ENCODE data around the gene DLG2.
"Not testable (repeated sequence)": the region's sequence is repeated elsewhere in the genome, so short reads cannot be mapped to it uniquely, and the experiment has no call there.

DLG2 gene

DNA sequence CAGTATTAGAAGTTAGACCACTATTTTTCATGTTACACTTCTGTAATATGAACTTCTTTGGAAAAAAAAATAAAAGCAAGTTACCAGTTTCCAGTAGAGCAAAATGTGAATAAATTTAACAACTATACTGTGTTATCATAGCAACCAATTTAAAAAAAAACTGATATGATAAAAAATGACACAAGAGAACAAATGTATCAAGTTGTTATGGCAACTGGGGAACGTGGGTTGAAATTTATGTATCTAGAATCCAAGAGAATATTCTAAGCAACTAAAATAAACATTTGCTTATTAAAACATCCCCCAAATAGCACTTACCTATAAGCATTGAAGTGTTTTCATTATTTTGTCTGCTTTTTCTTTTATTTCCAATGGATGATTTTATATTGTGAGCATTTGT lies 442.4 kb downstream of the DLG2 start:
- no peak for DNase-seq

DNA sequence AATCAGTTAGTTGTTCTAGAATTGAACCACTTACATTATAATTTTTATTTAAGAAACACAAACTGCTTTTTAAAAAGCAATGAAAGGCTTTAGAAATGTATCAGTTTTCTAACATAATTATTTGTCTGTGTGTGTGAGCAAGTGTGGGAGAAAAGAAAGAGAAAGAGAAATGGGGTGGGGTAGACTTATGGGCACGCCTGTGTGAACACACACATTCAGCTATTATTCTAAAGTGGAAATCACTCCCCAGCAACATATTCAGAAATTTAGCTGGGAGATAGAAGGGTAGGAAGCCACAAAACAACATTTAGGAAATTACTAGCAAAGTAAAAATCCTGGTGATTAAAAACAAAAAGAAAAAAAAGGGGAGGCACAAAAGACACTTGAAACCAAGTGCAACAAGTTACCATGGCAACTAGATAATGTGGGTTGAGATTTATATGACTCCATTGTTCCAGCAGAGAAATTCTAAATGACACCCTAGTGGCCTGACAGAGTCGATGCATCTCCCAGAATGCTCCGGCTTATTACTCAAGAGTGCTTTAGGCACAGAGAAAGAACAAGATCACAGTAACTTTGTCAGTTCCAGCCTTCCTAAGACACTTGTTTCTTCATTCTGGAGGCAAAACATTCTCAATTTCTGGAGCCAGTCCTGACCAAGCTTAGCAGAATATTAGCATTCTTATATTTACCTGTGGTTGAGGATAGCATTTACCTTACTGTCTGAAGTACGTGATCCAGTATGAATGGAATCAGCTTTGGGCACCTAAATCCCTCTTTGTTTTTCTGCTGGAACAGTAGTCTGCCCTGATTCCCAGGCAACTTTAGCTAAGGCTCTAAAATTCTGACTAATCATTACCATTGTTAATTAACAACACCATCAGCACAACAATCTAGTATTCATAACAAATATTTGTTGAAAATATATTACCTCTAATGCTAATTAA lies 444.4 kb downstream of the DLG2 start:
- no peak for DNase-seq

DNA sequence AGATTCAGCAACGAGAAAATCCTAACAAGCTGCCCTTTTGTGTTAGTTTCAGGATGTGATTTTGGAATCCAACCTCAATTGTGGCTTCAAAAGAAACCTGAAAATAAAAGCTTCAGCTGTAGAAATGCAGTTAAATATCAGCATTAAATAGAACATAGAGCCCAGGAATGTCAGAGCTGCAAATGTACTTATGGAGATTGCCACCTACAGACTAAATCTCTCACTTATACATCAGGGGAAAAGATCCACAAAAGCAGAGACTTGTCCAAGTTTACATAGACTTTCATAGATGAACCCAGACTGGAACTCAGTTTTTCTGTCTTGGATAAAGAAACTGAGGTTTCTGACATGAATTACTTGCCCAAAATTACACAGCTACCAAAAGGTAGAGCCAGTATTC lies 446.6 kb downstream of the DLG2 start:
- no peak for DNase-seq

DNA sequence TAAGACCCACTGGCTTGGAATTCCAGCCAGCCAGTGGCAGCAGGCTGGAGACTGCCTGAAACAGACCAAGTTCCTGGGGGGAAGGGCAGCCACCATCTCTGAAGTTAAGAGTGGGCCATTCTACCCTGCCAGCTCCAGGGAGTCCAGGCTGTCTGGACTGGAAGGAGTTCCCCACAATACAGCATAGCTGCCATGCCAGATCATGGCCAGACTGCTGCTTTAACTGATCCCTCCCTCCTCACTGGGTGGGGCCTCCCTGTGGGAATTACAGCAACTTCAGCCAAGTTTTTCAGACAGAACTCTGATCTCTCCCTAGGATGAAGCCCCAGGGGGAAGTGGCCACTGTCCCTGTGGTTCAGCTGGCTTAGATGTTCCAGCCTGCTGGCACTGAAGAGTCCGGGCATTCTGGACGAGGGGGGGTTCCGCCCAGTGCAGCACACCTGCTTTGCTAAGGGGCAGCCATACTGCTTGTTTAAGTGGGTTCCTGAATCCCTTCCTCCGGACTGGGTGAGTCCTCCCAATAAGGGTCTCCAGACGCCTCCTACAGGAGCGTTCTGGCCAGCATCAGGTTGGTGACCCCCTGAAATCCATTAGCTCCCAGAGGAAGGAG lies 455.4 kb downstream of the DLG2 start:
- DNase-seq: no peak

DNA sequence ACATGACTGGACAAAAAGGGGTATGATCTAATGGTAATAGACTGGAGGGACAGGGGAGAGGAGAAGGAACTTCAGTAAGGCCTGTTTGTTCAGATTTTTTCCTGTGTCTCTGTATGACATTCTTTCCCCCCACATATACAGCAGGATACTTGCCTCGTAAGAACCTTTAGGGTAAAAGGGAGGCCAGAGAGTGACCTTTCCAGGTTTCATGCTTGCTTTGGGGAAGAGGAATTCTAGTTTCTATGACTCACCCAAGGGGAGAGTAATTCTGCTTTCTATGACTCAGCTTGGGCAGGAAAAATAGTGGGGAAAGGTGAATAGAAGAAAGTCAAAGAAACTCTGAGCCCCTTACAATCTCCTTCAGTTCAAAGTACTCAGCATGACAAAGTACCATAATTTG lies 457.0 kb downstream of the DLG2 start:
- DNase-seq: no peak

DNA sequence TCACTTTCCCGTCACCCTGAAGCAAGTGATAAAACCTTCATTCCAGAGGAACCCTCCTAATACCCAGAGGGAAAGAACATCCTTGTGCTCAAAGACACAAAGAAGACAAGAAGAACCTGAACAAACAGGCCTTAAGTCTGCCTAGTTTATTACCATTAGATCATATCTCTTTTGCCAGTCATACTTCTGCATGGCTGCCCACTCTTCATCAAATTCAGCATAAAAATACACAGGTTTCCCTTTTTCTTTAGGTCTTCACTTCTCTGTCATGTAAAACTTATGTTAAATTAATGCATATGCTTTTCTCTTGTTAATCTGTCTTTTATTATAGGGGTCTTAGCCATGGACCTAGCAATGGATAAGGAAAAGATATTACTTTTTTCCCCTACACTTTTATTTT lies 459.7 kb downstream of the DLG2 start:
- no peak for DNase-seq

DNA sequence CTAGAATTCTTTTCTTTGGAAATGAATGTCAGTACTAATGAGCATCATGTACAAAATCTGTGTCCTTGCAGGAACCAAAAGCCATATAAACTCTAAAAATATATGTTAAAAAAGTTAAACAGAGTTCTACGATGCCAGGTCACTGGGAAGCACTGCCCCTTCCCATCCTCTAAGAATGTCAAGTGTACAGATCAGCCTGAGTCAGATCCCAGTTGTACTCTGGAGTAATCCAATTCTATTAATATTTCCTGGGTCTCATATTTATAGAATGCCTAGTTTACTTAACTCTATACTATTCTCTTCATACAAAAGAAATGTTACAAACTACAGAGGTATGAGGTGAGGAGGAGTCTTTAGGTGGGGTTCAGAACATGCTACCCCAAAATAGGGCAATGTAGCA lies 460.1 kb downstream of the DLG2 start:
- no peak for DNase-seq

DNA sequence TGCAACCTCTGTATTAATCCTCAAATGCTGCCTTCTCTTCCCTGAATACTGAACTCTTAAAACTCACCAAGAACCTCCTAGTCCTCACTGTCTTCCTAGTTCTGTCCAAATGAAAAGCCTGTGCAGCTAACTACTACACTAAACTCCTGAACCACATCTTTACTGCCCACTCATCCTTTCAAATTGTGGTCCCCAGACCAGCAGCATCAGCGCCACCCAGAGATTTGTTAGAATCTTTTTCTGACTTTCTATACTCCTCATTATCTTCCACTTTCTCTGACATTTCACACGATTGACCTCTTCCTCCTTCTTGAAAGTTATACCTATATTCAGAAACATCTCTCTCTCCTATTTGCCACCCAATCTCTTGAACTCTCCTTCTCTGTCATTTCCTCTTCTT lies 461.3 kb downstream of the DLG2 start:
- no peak for DNase-seq

DNA sequence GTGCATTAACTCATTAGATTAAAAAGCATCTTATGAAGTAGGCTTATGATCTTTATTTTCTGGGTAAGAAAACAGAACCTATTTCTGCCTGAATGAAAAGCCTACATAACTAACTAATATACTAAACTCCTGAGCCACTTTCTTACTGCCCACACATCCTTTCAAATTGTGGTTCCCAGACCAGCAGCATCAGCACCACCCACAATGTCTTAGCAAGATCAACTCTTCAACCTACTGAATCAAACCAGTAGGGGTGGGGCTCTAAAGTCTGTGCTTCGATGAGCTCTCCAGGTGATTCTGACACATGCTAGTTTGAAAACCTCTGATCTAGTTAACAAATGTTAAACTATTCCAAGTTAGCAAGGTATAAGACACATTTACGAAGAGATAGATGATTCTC lies 462.4 kb downstream of the DLG2 start:
- no peak for DNase-seq

DNA sequence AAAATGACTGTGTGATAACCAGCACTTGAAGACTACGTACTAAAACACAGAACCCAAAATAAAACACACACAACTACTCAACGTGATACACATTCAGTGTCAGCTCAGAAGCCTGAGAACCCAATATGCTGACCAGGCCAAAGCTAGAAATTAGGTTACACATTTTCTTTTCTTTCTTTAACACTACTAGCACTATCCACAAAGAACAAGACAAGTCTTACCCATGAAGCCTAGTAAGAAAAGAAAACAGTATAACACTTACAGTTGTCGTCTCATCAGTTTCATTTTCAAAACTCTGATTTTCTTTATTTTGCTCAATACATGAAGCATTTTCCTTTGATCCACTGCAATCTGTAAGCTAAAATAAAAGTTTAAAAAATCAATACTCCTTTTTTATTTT lies 472.9 kb downstream of the DLG2 start:
- no peak for DNase-seq

DNA sequence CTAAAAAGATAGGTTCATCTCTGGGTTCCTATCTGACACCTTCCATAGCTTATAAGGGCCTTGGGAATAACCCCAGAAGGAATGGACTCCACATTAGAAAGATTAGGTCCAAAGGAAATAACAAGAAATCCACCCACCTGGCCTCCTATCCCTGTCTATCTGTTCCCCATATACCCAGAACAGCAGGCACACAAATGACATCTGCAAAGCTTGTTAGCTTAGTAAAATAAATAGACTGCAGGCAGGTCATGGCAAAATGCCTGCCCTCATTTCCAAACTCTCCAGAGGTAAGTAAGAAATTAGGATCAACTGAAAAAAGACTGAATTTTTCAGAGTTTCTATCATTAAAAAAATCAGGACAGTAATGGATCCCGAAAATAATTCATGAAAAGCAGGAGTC lies 489.5 kb downstream of the DLG2 start:
- DNase-seq: no peak

DNA sequence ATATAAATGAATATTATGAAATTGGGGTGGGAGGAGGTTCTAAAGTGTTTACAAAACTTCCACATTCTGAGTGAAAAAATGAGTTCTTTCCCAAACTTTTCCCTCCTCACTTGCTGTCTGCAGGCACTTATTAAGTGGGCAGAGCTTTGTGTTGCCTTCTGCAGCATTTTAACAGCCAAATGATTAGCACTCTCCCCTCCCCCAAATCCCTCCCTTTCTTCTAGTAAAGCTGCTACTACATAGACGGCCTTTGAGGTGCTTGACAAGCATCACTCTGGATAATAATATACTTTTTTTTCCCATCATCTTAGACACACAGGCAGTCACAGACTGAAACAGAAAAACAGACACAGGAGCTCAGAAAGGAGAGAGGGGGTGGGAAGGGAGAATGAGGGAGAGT lies 493.5 kb downstream of the DLG2 start:
- no peak for DNase-seq

DNA sequence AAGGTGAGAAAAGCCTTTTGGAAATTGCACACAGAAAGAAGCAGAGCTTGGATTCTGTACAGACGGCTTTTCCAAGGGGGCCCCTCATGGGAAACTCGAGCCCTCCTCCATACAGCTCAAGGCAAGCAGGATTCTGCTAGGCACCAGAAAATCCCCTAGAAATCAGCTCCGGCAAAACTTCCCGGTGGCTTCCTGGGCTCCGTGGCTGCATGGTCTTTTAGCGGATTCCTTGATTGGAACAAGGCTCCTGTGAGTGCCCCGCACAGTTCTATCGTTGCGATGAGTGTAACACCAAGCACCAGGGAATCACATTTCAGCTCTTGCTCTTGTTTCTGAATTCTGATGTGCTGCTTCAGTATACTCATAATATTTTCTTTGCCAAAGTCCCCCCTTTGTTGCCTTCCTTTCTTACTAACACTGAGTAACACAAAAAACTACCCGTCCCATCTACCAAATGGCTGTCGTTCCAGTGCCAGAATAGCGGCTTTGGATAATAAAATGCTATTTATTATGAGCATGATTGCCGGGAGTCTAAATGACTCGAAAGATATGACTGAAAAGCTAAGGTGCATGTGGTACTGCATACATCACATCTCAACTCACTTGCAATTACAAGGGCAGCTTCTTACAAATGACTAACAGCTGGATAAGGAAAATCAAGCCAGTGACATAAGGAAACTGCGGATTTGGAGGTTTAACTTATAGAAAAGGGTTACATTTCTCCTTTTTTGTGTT lies 494.1 kb downstream of the DLG2 start:
- DNase-seq: no peak

DNA sequence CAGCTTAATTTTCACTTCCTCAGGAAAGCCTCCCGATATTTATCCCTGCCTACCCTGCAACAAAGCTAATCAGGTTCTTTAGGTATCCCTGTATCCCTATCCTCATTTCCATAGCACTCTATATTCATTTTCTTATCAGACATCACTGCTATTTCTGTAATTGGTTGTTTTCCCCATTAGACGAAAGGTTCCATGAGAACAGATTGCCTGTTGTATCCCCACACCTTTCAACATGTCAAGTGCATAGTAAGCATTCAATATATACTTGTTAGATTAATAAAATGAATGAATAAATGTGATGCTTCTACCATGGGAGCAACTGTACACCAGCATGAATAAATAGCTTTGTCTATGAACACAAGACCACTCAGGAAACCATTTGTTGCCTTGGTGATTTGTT lies 499.8 kb downstream of the DLG2 start:
- no peak for DNase-seq

DNA sequence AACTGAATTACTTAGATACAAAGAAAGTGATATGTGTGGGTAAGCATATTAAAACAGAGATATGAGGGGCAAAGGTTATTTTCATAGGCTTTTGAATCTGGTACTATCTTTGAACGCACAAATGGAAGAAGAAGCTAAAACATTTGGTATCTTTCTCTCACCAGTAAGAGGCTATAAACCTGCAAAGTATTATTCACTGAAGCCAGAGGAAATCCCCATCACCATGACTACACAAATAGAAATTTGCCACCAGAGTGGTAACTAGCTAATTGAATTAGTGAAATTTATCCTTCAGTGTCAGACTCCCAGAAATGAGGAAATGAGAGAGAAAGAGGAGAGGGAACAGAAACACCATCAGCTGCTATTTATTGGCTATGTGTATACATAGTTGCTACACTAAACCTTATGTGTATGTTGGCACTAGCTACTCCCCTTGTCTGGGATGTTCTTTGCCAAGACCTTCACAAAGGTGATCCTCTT lies 503.4 kb downstream of the DLG2 start:
- DNase-seq: no peak

DNA sequence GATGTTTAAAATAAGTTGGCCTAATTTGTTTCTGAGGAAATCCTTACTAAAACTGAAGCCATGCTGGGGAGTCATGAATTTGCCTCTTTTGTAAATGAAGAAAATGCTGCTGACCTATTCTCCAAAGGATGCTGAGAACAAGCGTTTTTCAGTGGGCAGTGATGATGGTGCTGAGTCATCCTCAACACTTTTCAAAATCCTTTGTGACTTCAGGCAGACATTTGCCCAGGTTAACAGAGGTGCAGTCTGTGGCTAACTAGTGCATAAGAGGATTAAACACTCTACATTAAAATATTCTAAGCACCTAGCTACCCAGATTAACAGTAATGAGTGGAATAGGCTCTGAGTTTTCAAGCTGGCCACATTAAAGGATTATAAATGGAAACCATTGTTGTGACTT lies 509.0 kb downstream of the DLG2 start:
- no peak for DNase-seq

DNA sequence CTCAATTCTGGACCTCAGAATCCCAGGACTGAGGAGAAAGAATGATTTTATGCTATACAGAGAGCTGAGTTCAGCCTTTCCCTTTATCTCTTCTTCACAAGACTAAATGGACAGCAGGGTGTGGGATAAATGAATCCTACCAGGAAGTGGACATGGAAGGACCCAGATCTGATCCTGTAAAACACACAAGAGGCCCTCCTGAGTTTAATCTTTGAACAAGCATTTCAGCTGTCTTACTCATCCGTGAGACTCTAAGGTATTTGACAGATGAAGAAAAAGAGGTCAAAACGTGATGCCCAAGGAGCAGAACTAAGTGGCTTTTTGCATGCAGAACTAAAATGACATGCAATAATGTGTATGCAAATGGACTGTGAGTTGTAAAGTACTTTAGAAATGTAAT lies 511.3 kb downstream of the DLG2 start:
- DNase-seq: no peak

DNA sequence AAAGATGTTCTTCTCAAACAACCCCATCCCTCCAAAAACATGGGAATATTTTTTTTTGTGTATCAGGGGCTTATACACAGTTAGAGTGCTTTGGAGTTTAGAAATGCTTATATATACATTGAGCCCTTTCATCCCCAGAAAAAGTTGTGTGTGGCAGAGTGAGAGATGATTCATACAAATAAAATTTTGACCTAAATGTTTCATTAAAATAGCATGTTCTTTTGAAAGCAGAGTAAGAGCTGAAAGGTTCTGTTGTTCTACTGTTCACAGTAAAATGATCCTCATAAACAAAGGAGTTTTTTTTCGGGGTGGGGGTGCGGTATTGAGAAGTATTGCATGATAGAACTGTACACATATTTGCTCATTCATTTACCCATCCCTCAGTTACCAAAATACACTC lies 512.4 kb downstream of the DLG2 start:
- DNase-seq: no peak

DNA sequence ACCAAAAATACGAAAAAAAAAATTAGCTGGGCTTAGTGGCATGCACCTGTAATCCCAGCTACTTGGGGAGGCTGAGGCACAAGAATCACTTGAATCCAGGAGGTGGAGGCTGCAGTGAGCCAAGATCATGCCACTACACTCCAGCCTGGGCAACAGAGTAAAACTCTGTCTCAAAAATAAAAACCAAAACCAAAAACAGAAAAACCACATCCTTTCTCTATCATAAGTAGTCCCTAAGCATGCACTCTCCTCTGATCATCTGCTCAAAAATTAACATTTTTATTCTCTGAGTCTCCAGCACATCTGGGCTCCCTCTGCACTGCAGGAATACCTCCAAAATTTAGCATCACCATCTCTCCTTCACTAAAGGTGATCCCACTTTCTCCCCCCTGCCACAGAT lies 516.9 kb downstream of the DLG2 start:
- DNase-seq: not testable (repeated sequence)

DNA sequence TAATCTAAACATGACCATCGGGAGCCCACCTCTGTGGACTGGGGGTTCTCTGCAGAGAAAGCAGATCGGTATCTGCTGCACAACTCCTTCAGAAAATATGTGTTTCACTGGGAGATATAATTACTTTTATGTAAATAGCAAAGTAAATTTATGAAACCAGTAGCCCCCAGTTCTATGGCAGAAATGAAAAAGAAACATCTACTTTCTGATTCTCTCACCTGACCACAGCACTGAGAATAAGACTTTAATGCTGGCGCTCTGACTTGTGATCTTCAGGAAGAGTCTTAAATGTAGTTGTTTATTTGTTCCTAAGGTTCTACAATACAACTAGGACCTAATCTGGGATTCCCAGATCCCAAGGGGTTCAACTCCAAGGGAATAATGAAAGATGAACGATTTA lies 518.0 kb downstream of the DLG2 start:
- DNase-seq: no peak

DNA sequence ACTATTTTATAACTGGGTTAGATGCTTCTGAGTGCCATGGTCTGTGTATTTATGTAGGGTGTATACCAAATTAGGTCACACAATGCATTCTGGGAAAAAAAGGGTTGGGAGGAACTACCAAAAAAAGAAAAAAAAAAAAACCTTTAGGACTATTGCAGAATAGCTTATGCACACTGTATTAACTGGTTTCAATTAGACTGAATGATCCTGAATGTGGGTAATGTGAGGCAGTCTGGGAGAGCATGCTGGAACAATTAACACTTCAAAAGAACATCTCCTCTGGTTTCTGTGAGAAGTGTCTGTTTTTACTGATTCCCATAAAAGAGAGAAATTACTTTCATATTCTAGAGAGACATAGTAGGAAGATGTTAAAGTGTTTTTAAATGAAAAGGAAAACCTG lies 521.3 kb downstream of the DLG2 start:
- DNase-seq: no peak

DNA sequence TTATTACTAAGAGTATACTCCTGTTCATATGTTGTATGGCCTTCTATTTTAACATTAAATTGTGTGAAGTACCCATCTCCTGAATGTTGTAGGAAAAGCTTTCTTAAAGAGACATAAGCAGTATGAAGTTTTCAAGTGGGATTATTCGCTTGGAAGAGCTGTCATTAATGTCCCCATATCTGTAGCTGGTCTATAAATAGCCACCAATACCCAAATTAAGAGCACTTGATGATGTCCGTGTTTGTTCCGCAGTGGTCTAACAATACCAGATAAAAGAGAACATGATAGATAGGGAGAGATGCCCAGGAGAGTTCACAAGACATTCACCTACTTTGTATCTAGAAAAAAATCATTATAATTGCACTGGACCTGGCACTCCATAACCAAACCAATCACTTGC lies 527.6 kb downstream of the DLG2 start:
- no peak for DNase-seq

DNA sequence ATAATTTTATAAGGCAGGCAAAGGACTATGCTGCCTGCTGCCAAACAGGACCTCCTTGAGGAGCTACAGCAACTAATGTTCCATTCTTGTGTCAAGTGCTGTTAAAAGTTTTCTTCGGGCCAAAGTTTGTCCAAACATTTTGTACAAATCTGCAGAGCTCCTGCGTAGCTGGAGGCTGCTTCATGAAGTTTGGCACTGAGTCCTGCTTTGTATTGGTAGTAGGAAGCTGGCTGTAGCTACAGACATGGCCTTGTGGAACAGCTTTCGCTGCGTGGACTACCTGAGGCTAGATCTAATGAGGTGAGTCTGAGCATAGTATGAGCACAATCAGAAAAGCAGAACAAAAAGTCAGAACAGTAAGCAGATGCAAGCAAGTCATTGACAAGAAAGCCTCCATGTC lies 528.1 kb downstream of the DLG2 start:
- DNase-seq: no peak

DNA sequence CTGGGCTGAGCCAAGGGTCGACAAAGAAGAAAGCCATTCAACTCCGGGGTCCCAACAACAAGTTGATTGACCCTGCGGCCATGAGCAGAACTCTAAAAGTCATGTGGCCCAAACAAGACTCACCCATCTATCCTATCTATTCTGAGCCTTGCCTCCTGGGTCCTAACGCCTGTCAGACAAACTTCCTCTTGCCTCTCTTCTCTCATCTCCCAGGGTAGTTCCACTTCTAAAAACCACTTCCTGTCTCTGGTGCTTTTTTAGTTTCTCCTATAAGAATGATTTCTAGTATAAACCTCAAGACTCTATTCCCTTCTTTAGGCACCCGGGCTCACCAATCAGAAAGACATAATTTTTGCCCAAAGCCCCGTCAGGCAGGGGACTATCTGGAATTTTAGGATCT lies 530.2 kb downstream of the DLG2 start:
- no peak for DNase-seq

Data from activated effector memory CD4-positive, alpha-beta T cell treated with Interleukin-2 at 50 U/mL for 16 hours (primary cell).